Measurements from ENCODE around the gene WASHC4.
A peak's percentile ranks its signal among the peaks of the same experiment; 100 is the strongest.
"Not testable (repeated sequence)": the region's sequence is repeated elsewhere in the genome, so short reads cannot be mapped to it uniquely, and the experiment has no call there.

WASHC4 gene

DNA sequence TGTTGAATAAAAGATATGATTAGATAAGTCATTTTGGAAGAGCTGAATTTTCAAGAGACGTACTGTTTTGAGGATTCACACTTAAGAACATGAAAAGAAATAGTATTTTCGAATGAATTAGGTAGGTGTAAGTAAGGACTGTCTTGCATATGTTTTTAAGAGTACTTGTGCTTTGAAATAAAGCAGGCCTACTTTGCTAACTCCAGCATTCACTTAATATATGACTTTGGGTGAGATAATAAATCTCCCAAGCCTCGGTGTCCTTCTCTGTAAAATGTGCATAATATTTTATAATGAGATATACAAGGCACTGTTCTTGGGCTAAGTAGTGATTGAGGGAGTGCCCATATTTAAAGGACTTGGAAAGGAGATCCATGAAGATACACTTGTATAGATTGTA is 54.6 kb downstream of the WASHC4 start:
- peaks cover 81% of the 10 kb centered on the region for H3K36me3 Mint-ChIP-seq (ENCODE audit: low read depth)
- no peak overlapping the region for H3K27ac Mint-ChIP-seq
- H3K4me3 Mint-ChIP-seq = no peak overlapping the region
- no peaks in the 10 kb centered on the region for H3K27me3 Mint-ChIP-seq
- intact Hi-C loops (cut with micrococcal nuclease) = loop anchor here (5.0 kb wide), 1 partner anchor 45 kb away; no protein-coding TSS in a partner anchor
- H3K9me3 Mint-ChIP-seq = no peaks in the 10 kb centered on the region
- no peaks in the 10 kb centered on the region for H3K4me1 Mint-ChIP-seq (ENCODE audit: low read depth)

GRCh38 chr12:105164068-105164467 is 56.5 kb downstream of the WASHC4 start:
- no peaks in the 10 kb centered on the region for H3K9me3 Mint-ChIP-seq
- intact Hi-C loops (cut with micrococcal nuclease) = loop anchor here (5.0 kb wide), 1 partner anchor 47 kb away; no protein-coding TSS in a partner anchor
- peaks cover 70% of the 10 kb centered on the region for H3K36me3 Mint-ChIP-seq (ENCODE audit: low read depth)
- H3K27me3 Mint-ChIP-seq = no peaks in the 10 kb centered on the region
- H3K4me1 Mint-ChIP-seq (ENCODE audit: low read depth) = no peaks in the 10 kb centered on the region
- H3K4me3 Mint-ChIP-seq = no peak overlapping the region
- H3K27ac Mint-ChIP-seq = no peak overlapping the region

GRCh38 chr12:105166736-105167135 is 59.2 kb downstream of the WASHC4 start:
- peaks cover 75% of the 10 kb centered on the region for H3K36me3 Mint-ChIP-seq (ENCODE audit: low read depth)
- H3K9me3 Mint-ChIP-seq = no peaks in the 10 kb centered on the region
- no peaks in the 10 kb centered on the region for H3K4me1 Mint-ChIP-seq (ENCODE audit: low read depth)
- no peaks in the 10 kb centered on the region for H3K27me3 Mint-ChIP-seq
- no peak overlapping the region for H3K4me3 Mint-ChIP-seq
- H3K27ac Mint-ChIP-seq = no peak overlapping the region
- intact Hi-C loops (cut with micrococcal nuclease) = loop anchor here (5.0 kb wide), 1 partner anchor 216 kb away; no protein-coding TSS in a partner anchor

DNA sequence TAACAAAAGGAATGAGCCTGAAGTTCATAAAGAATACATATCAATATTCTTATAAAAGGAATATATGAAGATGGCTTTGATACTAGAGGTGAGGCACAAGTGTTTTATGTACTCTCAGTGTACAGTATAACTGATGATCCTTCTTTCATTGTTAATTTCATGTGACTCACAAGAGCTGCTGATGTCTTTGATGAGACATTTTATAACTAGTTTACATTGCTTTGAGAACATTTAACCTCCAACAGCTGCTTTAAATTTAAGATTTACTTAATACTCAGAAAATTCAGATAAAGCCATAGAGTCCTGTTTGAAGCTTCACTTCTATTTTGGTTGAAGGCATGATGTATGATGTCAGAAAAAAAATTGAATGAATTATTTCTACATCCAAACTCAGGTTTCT is 59.8 kb downstream of the WASHC4 start:
- Mint-ChIP-seq H3K4me3 (no peak overlapping the region), H3K4me1 (ENCODE audit: low read depth) (peaks cover 4% of the 10 kb centered on the region), H3K36me3 (ENCODE audit: low read depth) (peaks cover 74% of the 10 kb centered on the region), H3K9me3 (no peaks in the 10 kb centered on the region), H3K27me3 (no peaks in the 10 kb centered on the region), H3K27ac (no peak overlapping the region)
- intact Hi-C loops (cut with micrococcal nuclease) = loop anchor here (5.0 kb wide), 1 partner anchor 215 kb away; no protein-coding TSS in a partner anchor

GRCh38 chr12:105168006-105168405 is 60.5 kb downstream of the WASHC4 start:
- H3K36me3 Mint-ChIP-seq (ENCODE audit: low read depth) = peaks cover 75% of the 10 kb centered on the region

DNA sequence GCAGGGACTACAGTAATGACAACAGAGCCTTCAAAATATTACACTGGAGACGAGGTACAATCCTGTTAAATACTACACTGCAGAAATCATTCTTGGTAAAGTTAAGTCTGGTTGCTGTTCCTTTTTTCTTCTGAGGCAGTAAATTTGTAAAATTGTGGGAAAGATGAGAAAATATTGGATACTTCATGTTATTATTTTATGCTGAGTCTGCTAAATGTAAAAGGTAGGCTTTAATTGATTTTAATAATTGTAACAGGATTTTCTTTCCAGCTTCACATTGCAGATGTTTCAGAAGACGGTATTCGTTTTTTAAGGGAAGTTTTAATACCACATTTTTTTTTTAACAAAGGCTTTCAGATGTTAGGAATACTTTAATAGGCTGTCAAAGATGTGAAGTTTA is 62.6 kb downstream of the WASHC4 start:
- Mint-ChIP-seq H3K9me3 (no peaks in the 10 kb centered on the region), H3K27me3 (no peaks in the 10 kb centered on the region), H3K4me1 (ENCODE audit: low read depth) (peaks cover 7% of the 10 kb centered on the region), H3K27ac (no peak overlapping the region), H3K36me3 (ENCODE audit: low read depth) (peaks cover 68% of the 10 kb centered on the region), H3K4me3 (no peak overlapping the region)
- intact Hi-C loops (cut with micrococcal nuclease) = no loop called here

More at GRCh38 chr12:105168006-105168405, 60.5 kb downstream of the WASHC4 start:
- H3K27me3 Mint-ChIP-seq = no peaks in the 10 kb centered on the region
- H3K4me1 Mint-ChIP-seq (ENCODE audit: low read depth) = peaks cover 7% of the 10 kb centered on the region
- intact Hi-C loops (cut with micrococcal nuclease) = loop anchor here (5.0 kb wide), 1 partner anchor 214 kb away; no protein-coding TSS in a partner anchor
- no peak overlapping the region for H3K27ac Mint-ChIP-seq
- H3K4me3 Mint-ChIP-seq = no peak overlapping the region
- no peaks in the 10 kb centered on the region for H3K9me3 Mint-ChIP-seq

DNA sequence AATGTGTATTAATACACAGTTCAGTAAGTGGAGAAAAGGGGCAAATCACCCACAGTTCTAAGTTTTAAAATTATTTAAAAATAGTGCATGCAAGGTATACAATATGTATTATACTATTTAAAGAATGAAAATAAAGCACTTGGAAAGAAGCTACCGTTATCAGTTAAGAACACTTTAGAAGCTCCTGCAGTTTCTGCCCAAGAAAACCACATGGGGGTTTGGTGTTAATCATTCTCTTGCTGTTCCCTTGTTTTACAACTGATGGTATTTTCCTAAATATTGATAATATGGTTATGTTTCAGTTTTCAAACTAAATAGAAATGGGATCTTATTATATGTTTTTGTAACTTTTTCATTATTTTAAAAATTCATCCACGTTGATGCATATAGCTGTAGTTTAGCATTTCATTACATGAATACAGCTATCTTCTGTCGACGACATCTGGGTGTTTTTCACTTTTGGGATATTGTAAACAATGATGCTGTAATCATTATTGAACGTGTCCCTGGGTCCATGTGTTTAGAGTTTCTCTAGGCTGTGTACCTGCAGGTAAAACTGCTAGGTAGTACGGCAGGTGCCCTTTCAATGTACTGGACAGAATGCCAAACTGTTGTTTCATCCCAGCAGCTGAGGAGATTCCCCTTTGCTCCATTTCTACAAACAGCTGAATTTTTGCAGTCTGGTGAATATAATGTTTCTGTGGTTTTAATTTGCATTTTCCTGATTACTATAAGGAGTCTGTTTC is 64.3 kb downstream of the WASHC4 start:
- Mint-ChIP-seq H3K36me3 (ENCODE audit: low read depth) (peaks cover 73% of the 10 kb centered on the region), H3K27me3 (no peaks in the 10 kb centered on the region), H3K27ac (peak overlapping the region; percentile 14), H3K9me3 (no peaks in the 10 kb centered on the region), H3K4me1 (ENCODE audit: low read depth) (peaks cover 7% of the 10 kb centered on the region), H3K4me3 (no peak overlapping the region)
- intact Hi-C loops (cut with micrococcal nuclease) = no loop called here

DNA sequence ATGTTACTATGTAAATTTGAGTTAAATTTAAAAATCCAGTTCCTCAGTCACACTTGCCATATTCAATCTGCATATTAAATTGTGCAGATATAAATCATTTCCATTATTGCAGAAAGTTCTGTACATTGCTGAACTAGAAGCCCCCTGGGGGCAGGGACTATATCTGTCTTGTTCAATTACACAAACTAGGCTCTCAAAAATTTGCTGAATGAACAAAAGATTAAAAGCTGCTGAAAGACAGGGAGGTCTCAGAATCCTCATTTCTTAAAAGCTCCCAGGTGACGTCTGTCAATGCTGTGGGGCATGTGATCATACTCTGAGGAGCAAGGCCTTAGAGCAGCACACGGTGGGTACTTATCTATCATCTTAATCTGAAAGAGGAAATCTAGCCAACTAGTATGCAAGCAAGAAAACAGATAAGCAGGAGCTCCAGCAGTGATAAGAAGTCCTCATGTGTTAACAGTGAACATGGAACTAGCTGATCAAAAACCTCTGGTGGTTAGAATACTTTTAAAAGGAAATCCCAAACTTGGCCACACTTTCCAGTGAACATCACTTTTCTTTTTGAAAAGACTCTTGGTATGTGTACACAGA is 68.0 kb downstream of the WASHC4 start:
- H3K27me3 Mint-ChIP-seq = no peaks in the 10 kb centered on the region
- H3K4me1 Mint-ChIP-seq (ENCODE audit: low read depth) = peaks cover 7% of the 10 kb centered on the region
- intact Hi-C loops (cut with micrococcal nuclease) = no loop called here
- peaks cover 8% of the 10 kb centered on the region for H3K9me3 Mint-ChIP-seq
- H3K4me3 Mint-ChIP-seq = no peak overlapping the region
- H3K27ac Mint-ChIP-seq = no peak overlapping the region
- peaks cover 78% of the 10 kb centered on the region for H3K36me3 Mint-ChIP-seq (ENCODE audit: low read depth)

- Mint-ChIP-seq H3K9me3 (peaks cover 17% of the 10 kb centered on the region), H3K36me3 (ENCODE audit: low read depth) (peaks cover 86% of the 10 kb centered on the region), H3K4me3 (no peak overlapping the region), H3K27ac (no peak overlapping the region), H3K4me1 (ENCODE audit: low read depth) (peaks cover 14% of the 10 kb centered on the region), H3K27me3 (no peaks in the 10 kb centered on the region)
- intact Hi-C loops (cut with micrococcal nuclease) = no loop called here
Measured at GRCh38 chr12:105177208-105177607, 69.7 kb downstream of the WASHC4 start.

DNA sequence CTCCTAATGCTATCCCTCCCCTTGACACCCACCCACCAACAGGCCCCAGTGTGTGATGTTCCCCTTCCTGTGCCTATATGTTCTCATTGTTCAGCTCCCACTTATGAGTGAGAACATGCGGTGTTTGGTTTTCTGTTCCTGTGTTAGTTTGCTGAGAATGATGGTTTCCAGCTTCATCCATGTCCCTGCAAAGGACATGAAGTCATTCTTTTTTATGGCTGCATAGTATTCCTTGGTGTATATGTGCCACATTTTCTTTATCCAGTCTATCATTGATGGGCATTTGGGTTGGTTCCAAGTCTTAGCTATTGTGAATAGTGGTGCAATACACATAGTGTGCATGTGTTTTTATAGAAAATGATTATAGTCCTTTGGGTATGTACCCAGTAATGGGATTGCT is 71.6 kb downstream of the WASHC4 start:
- intact Hi-C loops (cut with micrococcal nuclease); H3K27ac Mint-ChIP-seq; H3K27me3 Mint-ChIP-seq; H3K4me3 Mint-ChIP-seq: not testable (repeated sequence)
- Mint-ChIP-seq H3K4me1 (ENCODE audit: low read depth) (peaks cover 22% of the 10 kb centered on the region), H3K9me3 (peaks cover 33% of the 10 kb centered on the region), H3K36me3 (ENCODE audit: low read depth) (peaks cover 93% of the 10 kb centered on the region)

GRCh38 chr12:105183406-105183805 is 75.9 kb downstream of the WASHC4 start:
- intact Hi-C loops (cut with micrococcal nuclease); H3K27me3 Mint-ChIP-seq; H3K4me3 Mint-ChIP-seq; H3K27ac Mint-ChIP-seq: not testable (repeated sequence)
- Mint-ChIP-seq H3K36me3 (ENCODE audit: low read depth) (peaks cover 94% of the 10 kb centered on the region), H3K9me3 (peaks cover 37% of the 10 kb centered on the region), H3K4me1 (ENCODE audit: low read depth) (peaks cover 22% of the 10 kb centered on the region)

DNA sequence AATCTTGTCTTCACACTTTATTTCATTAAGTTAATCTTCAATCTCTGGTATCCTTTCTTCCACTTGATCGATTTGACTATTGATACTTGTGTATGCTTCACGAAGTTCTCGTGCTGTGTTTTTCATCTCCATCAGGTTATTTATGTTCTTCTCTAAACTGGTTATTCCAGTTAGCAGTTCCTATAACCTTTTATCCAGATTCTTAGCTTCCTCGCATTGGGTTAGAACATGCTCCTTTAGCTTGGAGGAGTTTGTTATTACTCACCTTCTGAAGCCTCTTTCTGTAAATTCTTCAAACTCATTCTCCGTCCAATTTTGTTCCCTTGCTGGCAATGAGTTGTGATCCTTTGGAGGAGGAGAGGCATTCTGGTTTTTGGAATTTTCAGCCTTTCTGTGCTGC is 76.4 kb downstream of the WASHC4 start:
- H3K9me3 Mint-ChIP-seq = peaks cover 37% of the 10 kb centered on the region
- H3K27ac Mint-ChIP-seq; H3K4me3 Mint-ChIP-seq; H3K27me3 Mint-ChIP-seq; intact Hi-C loops (cut with micrococcal nuclease): not testable (repeated sequence)
- H3K4me1 Mint-ChIP-seq (ENCODE audit: low read depth) = peaks cover 22% of the 10 kb centered on the region
- H3K36me3 Mint-ChIP-seq (ENCODE audit: low read depth) = peaks cover 97% of the 10 kb centered on the region

DNA sequence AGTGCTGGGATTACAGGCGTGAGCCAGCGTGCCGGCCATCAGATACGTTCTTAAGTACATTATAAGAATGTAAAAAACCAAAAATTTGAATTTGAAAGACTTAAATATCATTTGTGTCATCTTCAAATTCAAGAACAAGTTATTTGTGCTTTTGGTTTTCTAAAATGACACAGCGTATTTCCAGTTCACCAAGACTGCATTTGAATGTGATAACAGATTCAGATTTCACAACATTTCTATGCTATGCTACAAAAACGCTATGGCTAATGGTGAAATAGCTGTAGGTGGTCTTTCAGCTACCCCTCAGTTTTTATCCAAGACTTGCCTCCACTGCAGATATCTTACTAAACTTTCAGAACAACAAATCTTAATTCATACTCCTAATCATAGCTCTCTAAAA is 81.8 kb downstream of the WASHC4 start:
- Mint-ChIP-seq H3K27ac (no peak overlapping the region), H3K9me3 (peaks cover 2% of the 10 kb centered on the region), H3K4me1 (ENCODE audit: low read depth) (peaks cover 11% of the 10 kb centered on the region), H3K36me3 (ENCODE audit: low read depth) (peaks cover 97% of the 10 kb centered on the region), H3K4me3 (no peak overlapping the region), H3K27me3 (no peaks in the 10 kb centered on the region)
- intact Hi-C loops (cut with micrococcal nuclease) = no loop called here

DNA sequence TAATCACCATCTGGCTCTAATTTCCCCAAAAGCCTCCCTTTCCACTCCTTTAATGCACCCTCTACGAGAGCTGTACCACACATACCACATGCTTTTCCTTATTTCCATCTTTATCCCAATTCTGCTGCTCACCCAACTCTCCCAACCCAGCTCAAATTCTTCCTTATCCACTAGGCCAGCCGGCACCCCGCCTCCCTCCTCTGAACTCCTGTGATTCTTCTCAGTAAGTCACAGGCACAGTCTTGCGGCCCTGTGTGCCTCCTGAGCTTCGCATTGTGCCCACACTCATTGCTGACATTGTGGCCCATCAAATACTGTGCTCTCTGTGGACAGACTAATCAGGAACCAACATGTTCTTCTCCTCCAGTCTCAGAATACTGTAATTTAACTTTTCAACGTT is 83.0 kb downstream of the WASHC4 start:
- peaks cover 11% of the 10 kb centered on the region for H3K4me1 Mint-ChIP-seq (ENCODE audit: low read depth)
- no peaks in the 10 kb centered on the region for H3K27me3 Mint-ChIP-seq
- H3K27ac Mint-ChIP-seq = no peak overlapping the region
- no peak overlapping the region for H3K4me3 Mint-ChIP-seq
- H3K36me3 Mint-ChIP-seq (ENCODE audit: low read depth) = peaks cover 97% of the 10 kb centered on the region
- H3K9me3 Mint-ChIP-seq = no peaks in the 10 kb centered on the region
- intact Hi-C loops (cut with micrococcal nuclease) = no loop called here

Measured in dendritic cell treated with granulocyte-macrophage colony-stimulating factor and Interleukin-4, amounts not matched to agents 40 ng/mL and 50 ng/mL, for 4 days (primary cell).